DMS153 (cell line): Measurements from ENCODE around the gene EPB41.
A peak's percentile ranks its signal among the peaks of the same experiment; 100 is the strongest.
"Not testable (repeated sequence)": the region's sequence is repeated elsewhere in the genome, so short reads cannot be mapped to it uniquely, and the experiment has no call there.

Experiments used
- DNase-seq: peaks from one replicate; lab custom pipeline; 2025; lab: John Stamatoyannopoulos, UW

EPB41 gene

GRCh38 chr1:29112705-29113412 lies 198.5 kb downstream of the EPB41 start:
- no peak for DNase-seq

- DNase-seq = no peak
Measured at GRCh38 chr1:29113413-29114117, 199.2 kb downstream of the EPB41 start.

DNA sequence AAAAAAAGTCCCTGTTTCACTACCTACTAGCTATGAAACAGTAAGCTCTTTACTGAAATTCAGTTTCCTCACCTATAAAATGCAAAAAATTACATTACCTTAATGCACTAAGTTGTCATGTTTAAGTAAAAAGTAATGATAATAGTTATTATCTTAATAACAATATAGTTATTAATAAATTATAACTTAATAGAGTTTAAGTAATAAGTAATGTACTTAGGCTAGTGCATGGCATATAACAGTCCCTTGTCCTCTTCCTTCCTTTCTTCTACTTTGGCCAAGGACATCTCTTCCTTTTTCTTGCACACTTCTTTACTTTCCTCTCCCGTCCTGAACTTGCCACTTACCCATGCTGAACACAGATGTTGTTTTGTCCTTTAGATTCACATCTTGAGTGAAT lies 200.3 kb downstream of the EPB41 start:
- DNase-seq = no peak

- DNase-seq = no peak
Measured at GRCh38 chr1:29117381-29117780, 203.0 kb downstream of the EPB41 start.

GRCh38 chr1:29119121-29119929 lies 205.0 kb downstream of the EPB41 start:
- DNase-seq = no peak

- DNase-seq = no peak
Measured at GRCh38 chr1:29120367-29120766, 206.0 kb downstream of the EPB41 start.

DNA sequence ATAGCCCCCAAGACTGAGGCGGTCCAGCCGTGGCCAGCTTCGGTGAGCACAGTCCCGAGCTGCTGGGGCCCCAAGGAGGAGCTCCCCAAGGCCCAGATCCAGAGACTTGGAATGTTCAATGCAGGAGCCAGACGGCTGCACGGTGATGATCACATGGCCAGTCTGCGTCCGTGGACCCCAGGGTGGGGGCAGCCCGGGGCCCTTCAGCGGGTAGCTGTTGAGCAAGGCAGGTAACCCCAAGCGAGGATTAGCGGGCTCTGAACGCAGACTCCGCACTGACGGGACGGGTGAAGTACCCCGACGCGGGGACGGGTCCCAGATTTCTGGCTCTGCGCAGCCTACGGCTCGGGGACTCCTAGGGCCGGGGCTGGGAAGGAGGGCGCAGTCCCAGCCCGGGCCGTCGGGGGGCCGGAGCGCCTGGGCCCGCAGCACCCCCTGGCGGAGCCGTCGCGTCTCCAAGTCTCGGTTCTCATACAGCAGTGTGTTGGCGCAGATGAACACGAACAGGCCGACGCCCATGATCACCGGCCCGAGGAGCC lies 206.6 kb downstream of the EPB41 start:
- DNase-seq = peak; percentile 51

GRCh38 chr1:29121516-29121935 lies 207.2 kb downstream of the EPB41 start:
- no peak for DNase-seq

DNA sequence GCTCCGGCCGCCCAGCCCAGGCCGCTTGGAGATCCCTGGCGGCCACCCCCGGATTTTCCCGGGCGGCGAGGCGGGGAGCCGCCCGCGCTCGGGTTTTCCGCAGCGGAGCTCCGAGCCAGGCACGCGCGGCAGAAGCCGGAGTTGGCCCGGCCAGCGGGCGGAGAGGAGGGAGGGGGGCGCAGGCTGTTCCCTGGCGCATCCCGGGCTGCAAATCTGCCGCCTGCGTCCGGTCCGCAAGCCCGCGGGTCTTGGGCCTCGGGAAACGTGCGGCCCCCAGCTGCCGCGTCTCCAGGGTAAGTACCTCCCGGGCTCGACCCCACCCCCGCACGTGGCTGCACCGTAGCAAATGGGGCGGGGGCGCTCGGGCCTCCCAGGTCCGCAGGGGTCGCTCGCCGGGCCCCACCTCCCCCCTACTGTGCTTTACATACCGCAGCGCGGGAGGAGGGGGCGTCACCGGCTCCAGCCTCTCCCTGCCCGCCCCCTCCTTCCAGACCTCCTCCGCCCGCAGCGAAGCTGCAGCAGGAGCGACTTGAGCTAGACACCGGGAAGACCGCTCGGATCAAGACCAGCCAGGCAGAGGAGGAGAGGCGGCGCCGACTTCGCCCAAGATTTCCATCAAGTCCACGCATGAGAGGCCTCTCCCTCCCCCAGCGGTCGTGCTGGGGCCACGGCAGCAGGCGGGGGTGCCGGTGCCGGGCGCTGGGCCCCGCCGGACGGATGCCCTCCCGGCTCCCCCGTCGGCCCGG lies 207.7 kb downstream of the EPB41 start:
- no peak for DNase-seq

DNA sequence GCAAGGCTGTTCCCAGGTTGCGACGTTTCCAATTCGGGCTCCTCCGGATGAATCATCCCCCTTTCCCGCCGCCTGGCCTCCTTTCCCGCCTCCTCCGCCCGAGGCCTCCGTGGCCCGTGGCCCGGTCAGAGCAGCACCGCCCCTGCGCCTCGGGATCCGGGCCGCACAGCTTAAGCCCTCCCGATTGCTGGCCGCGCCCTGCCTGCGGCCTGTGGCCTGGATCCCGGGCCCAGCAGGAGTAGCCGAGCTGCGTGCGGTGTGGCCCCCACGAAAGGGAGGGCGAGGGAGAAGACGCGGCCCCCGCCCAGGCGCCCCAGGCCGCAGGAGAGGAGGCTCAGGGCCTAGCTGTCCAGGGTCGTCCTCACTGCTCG lies 208.3 kb downstream of the EPB41 start:
- no peak for DNase-seq

- DNase-seq = no peak
Measured at GRCh38 chr1:29123053-29123886, 208.9 kb downstream of the EPB41 start.

DNA sequence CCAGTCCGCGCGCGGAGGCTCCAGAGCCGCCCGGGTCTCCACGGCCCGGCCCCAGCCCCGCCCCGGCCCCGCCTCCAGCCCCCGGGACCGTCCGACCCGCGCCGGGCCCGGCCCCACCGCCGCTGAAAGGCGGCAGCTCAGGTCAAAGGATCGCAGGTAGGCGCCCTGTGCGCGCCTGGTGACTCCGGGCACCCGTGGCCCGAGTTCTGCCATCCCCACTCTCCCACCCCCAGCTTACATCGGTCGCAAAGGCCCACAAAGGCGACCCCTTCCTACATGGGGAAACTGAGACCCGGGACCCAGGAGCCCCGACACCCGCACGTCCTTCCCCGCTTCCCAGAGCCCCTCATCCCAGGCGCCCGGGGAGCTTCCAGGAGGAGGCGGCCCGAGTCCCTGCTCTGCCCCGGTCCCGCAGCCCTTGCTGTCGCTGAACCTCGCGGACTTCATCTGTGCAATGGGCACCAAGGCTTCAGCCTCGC lies 209.6 kb downstream of the EPB41 start, which contains the start of gene TMEM200B:
TSS of gene TMEM200B (minus strand) at position 17 of the 479 bp plus-strand sequence. CDS start 2,075 bp downstream, outside the sequence.
- no peak for DNase-seq

DNA sequence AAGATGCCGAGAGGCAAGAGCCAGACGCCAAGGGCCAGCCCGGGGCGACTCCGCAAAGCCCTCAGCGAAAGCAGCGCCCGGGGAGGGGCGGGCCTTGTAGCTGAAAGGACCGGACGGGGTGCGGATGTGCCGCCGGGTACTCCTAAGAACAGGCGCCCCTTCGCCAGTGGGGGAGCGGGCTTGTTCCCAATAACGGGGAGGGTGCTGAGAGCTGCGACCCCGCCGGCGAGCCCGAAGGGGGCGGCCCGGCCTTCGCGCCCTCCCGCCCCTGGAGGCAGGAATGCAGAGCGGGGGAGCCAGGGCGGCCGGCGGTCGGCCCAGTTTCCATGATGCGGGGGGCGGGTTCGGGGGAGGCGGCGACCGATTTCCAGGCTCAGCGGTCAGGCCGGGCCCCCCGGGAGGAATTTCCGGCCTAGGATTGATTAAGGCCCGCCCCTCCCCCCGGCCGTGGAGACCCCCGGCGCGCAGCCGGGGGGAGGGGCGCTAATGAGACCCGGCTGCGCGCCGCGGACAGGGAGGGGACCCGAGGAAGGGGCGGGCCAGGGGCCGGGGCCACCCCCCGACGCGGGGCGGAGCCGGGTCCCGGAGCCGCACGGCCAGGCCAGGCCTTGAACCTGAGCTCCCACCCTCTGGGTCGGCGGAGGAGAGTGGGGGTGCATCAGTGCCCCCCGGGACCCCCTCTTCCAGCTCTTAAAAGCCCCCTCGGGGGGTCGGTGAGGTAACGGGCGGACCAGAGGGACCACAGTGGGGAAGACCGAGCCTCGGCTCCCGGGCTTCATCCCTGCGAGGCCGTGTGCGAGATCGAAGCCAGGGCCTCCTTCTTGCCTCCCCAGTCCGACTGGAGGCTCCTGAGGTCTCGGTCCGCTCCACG lies 210.2 kb downstream of the EPB41 start:
- no peak for DNase-seq

DNA sequence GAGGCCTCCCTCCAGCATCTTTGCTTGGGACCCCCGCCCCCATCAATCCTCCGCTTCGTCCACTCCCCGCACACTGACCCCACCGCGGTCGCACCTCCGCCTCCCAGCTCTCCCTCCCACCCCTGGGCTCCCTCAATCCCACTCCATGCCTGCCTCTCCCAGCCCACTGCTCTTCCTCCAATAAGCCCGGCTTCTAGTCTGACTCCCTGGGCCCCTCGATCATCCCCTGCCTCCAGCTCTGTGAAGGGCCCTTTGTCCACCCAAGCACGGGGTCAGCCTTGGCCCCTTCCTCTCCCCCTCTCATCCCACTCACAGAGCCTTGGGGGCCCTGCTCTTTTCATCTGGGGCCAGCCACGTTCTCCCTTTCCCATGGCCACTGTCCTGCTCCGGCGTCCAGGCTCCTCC lies 210.9 kb downstream of the EPB41 start:
- DNase-seq = no peak

DNA sequence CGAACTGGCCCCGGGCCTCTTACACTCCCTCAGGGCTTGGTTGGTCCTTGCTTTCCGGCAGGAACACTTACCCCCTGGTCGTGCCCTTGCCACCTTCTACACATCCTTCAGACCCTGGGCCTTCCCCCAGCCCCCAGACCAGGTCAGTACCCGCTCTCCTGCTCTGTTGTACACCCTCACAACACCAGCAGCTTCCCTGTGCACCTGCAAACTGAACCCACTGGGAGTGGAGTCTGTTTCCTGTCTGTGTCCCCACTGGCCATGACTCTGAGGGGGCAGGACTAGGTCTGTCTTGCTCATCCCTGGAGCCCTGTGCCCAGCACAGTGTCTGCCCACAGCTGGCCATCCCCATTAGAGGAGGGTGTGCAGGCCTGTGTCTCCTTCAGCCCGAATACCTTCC lies 211.4 kb downstream of the EPB41 start:
- DNase-seq = no peak

DNA sequence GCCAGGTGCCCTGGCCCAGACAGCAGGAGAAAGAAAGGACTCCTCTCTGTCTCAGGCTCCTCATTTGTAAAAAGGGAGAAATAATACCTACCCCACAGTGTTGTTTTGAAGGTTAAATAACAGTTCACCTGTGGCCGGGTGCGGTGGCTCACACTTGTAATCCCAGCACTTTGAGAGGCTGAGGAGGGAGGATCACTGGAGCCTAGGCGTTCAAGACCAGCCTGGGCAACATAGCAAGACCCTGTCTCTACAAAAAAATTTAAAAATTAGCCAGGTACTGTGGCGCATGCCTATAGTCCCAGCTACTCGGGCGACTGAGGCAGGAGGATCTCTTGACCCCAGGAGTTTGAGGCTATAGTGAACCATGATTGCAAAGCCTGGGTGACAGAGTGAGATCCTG lies 211.8 kb downstream of the EPB41 start:
- DNase-seq = no peak

DNA sequence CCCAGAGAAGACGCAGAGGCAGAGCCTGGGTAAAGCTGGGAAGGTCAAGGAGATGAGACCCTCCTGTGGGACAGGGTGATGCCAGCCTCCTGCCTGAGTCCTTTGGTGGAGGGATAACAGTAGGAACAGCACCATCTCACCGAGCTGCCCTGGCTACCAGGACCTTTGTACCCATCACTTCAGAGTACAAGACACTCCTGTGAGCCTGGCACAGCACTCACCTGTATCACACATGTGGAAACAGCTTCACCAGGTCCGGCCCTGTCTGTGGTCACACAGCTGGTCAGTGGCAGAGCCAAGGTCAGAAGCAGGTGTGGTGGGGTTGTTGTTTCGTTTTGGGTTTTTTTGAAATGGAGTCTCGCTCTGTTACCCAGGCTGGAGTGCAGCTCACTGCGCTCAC lies 214.4 kb downstream of the EPB41 start:
- no peak for DNase-seq

- DNase-seq = no peak
Measured at GRCh38 chr1:29129916-29130315, 215.5 kb downstream of the EPB41 start.

- not testable (repeated sequence) for DNase-seq
Measured at GRCh38 chr1:29131056-29131455, 216.7 kb downstream of the EPB41 start.
